Muscle of back (tissue), 13 donors: ENCODE data around the gene ARMH3. TPM values are rescaled to one million over a fixed set of nuclear protein-coding genes. Genes with fewer than 3 reads are reported as not detected.
A peak's percentile ranks its signal among the peaks of the same experiment; 100 is the strongest.

Source experiments
- DNase-seq, 3 donors: peaks; one replicate each; pipeline versions ENCODE4 v3.0.0 to v3.0.0-alpha.2; 2013
- long read RNA-seq, 9 donors: transcript quantifications; one replicate each; lab custom pipeline, GENCODE V29; 2026
- polyA plus RNA-seq, 10 donors: library from polyadenylated mRNA; unstranded; fragments of 120-200 nt; gene quantifications; one replicate each; pipeline ENCODE4 v1.2.1, GENCODE V29; 2013; ENCODE audit not compliant: insufficient read length in 10 of 10

The ARMH3 gene
- polyA plus RNA-seq, result 10 to 100 TPM; 11.2 to 19.1 (median 13.3) TPM
- long read RNA-seq, donor 1, result 0 reads
- long read RNA-seq, donor 2, full-length matches to known transcripts, result 4 of 4 reads
- long read RNA-seq, donor 2, partial matches to known transcripts, result 0 of 4 reads
- long read RNA-seq, donor 2, other reads (novel, unspliced or antisense), result 0 of 4 reads
- long read RNA-seq, donor 3, result 0 reads
- long read RNA-seq, donor 4, result 0 reads
- long read RNA-seq, donor 5, result 0 reads
- long read RNA-seq, donor 6, result 0 reads
- long read RNA-seq, donor 7, result 0 reads
- long read RNA-seq, donor 8, result 0 reads
- long read RNA-seq, donor 9, result 0 reads

GRCh38 chr10:102055647-102056419 lies at the start of gene ARMH3:
Gene ARMH3 (minus strand): TSS chr10:102056173. CDS start chr10:102040114, 16,059 bp downstream.
- DNase-seq, result peak; percentile 96 to 99 (median 98)

GRCh38 chr10:102102421-102102820 lies 46.4 kb upstream of the ARMH3 start:
- no peak for DNase-seq

GRCh38 chr10:102101152-102101551 lies 45.2 kb upstream of the ARMH3 start:
- no peak for DNase-seq

GRCh38 chr10:102096449-102096848 lies 40.5 kb upstream of the ARMH3 start:
- no peak for DNase-seq

- no peak for DNase-seq
Observed at GRCh38 chr10:102090772-102091171, 34.8 kb upstream of the ARMH3 start.

GRCh38 chr10:102086196-102086595 lies 30.2 kb upstream of the ARMH3 start:
- DNase-seq, result no peak

- no peak for DNase-seq
Observed at GRCh38 chr10:102085336-102085735, 29.4 kb upstream of the ARMH3 start.

- DNase-seq, result no peak
Observed at GRCh38 chr10:102083541-102083940, 27.6 kb upstream of the ARMH3 start.

- DNase-seq, result peak; percentile 59 to 78 (median 73)
Observed at GRCh38 chr10:102072673-102073527, 16.9 kb upstream of the ARMH3 start.

- DNase-seq, result no peak
Observed at GRCh38 chr10:102069071-102069470, 13.1 kb upstream of the ARMH3 start.

GRCh38 chr10:102068216-102068615 lies 12.2 kb upstream of the ARMH3 start:
- DNase-seq, result peak in 1 of 3 donors; percentile 15

GRCh38 chr10:102067091-102067916 lies 11.3 kb upstream of the ARMH3 start:
- DNase-seq, result no peak

- DNase-seq, result peak in 1 of 3 donors; percentile 6
Observed at GRCh38 chr10:102066399-102067088, 10.6 kb upstream of the ARMH3 start.

- no peak for DNase-seq
Observed at GRCh38 chr10:102065561-102066398, 9.8 kb upstream of the ARMH3 start.

- DNase-seq, result peak; percentile 84 to 95 (median 88)
Observed at GRCh38 chr10:102064868-102065560, 9.0 kb upstream of the ARMH3 start, which contains the start of gene HPS6. Gene HPS6 (plus strand): TSS chr10:102065349. CDS start chr10:102065475, 126 bp downstream.

GRCh38 chr10:102064503-102064867 lies 8.5 kb upstream of the ARMH3 start:
- DNase-seq, result peak in 1 of 3 donors; percentile 9

GRCh38 chr10:102059987-102060386 lies 4.0 kb upstream of the ARMH3 start:
- no peak for DNase-seq

GRCh38 chr10:102054881-102055646 lies 909 bp downstream of the ARMH3 start:
- peak in 1 of 3 donors; percentile 38 for DNase-seq
